Fibroblast of the aortic adventitia (primary cell): ENCODE measurements around the gene MBD3L2. TPM values are rescaled to one million over a fixed set of nuclear protein-coding genes. Genes with fewer than 3 reads are reported as not detected.
"Not testable (repeated sequence)": the region's sequence is repeated elsewhere in the genome, so short reads cannot be mapped to it uniquely, and the experiment has no call there.

Source experiments
- DNase-seq: peaks from one replicate; pipeline ENCODE4 v3.0.0-alpha.2; 2010; ENCODE audit warnings: low read depth
- H3K4me3 ChIP-seq: 2 replicates; pipeline ENCODE4 v1.5.1; 2011; ENCODE audit warnings: low read depth, mild to moderate bottlenecking, control low read depth, low read length, moderate library complexity
- CTCF ChIP-seq: IDR thresholded peaks from 2 replicates; pipeline ENCODE4 v1.5.1; 2011; ENCODE audit warnings: mild to moderate bottlenecking, low read length, control low read depth, inconsistent platforms; ENCODE audit not compliant: insufficient read depth
- total RNA-seq: library from RNA; depleted of rRNA; stranded (reverse); fragments of >200 nt; gene quantifications from 2 replicates; pipeline ENCODE4 v1.2.3, GENCODE V29; 2012; ENCODE audit warnings: low replicate concordance

Gene MBD3L2
- total RNA-seq, 1 donor = not detected

GRCh38 chr19:7010722-7011593, 38.2 kb upstream of the MBD3L2 start:
- no peak for TF ChIP-seq CTCF
- DNase-seq = no peak
- H3K4me3 ChIP-seq = no peak overlapping the region

- no peak for DNase-seq
- TF ChIP-seq CTCF = no peak
- no peak overlapping the region for H3K4me3 ChIP-seq
Observed at GRCh38 chr19:7013678-7014077, 35.4 kb upstream of the MBD3L2 start.

GRCh38 chr19:7018828-7019227, 30.3 kb upstream of the MBD3L2 start:
- DNase-seq = no peak
- no peak for TF ChIP-seq CTCF
- no peak overlapping the region for H3K4me3 ChIP-seq

- DNase-seq, H3K4me3 ChIP-seq: not testable (repeated sequence)
Observed at GRCh38 chr19:7021331-7021730, 27.8 kb upstream of the MBD3L2 start, which contains the start of gene MBD3L2B. Gene MBD3L2B, minus strand, starts transcription at chr19:7021431. Its CDS starts 34 bp downstream, at chr19:7021397.

- not testable (repeated sequence) for H3K4me3 ChIP-seq, DNase-seq
Observed at GRCh38 chr19:7028790-7029189, 20.3 kb upstream of the MBD3L2 start.

GRCh38 chr19:7030278-7030677, 18.8 kb upstream of the MBD3L2 start, which contains the start of gene MBD3L5:
Gene MBD3L5, plus strand, starts transcription at chr19:7030578. Its CDS starts 34 bp downstream, at chr19:7030612.
- DNase-seq, H3K4me3 ChIP-seq: not testable (repeated sequence)

- H3K4me3 ChIP-seq, DNase-seq: not testable (repeated sequence)
Observed at GRCh38 chr19:7040079-7040478, 9.0 kb upstream of the MBD3L2 start, which contains the start of gene MBD3L4. Gene MBD3L4, minus strand, starts transcription at chr19:7040179. Its CDS starts 35 bp downstream, at chr19:7040144.

GRCh38 chr19:7041563-7041962, 7.6 kb upstream of the MBD3L2 start:
- DNase-seq, H3K4me3 ChIP-seq: not testable (repeated sequence)

GRCh38 chr19:7051421-7051820, 2.3 kb downstream of the MBD3L2 start:
- H3K4me3 ChIP-seq, DNase-seq: not testable (repeated sequence)

GRCh38 chr19:7052896-7053295, 3.8 kb downstream of the MBD3L2 start:
- not testable (repeated sequence) for DNase-seq, H3K4me3 ChIP-seq

GRCh38 chr19:7054635-7055368, 5.7 kb downstream of the MBD3L2 start:
- H3K4me3 ChIP-seq, DNase-seq: not testable (repeated sequence)

- not testable (repeated sequence) for H3K4me3 ChIP-seq, DNase-seq
Observed at GRCh38 chr19:7055679-7056078, 6.6 kb downstream of the MBD3L2 start.

- not testable (repeated sequence) for H3K4me3 ChIP-seq, DNase-seq
Observed at GRCh38 chr19:7056371-7056770, 7.2 kb downstream of the MBD3L2 start.

- DNase-seq, H3K4me3 ChIP-seq: not testable (repeated sequence)
Observed at GRCh38 chr19:7058576-7058975, 9.5 kb downstream of the MBD3L2 start, which contains the start of gene MBD3L3. Gene MBD3L3, minus strand, starts transcription at chr19:7058676. Its CDS starts 71 bp downstream, at chr19:7058605.

GRCh38 chr19:7059977-7060376, 10.9 kb downstream of the MBD3L2 start:
- not testable (repeated sequence) for DNase-seq, H3K4me3 ChIP-seq
